ENCODE measurements around the gene MRPS9. TPM values are rescaled to one million over a fixed set of nuclear protein-coding genes. Genes with fewer than 3 reads are reported as not detected.

The MRPS9 gene
- total RNA-seq, 1 experiment from 2014 or later: 49.7 TPM

DNA sequence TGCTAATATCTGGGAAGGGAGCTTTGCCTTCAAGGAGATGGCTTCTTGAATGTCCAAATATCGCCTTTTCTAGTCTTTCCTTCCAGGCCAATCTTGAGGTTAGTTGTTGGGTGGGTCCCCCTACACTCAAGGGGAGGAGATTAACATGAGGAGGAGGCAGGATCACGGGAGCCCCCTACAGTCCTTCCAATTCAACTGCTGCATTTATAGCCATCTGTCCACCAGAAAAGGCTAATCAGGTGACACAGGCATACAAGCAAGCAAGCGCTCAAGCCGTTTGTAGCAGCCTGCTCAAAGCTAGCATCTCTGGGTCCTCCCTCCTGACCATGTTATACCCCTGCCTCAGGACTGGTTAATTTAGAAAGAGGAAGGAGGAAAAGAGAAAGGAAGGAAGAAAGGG lies 87.6 kb downstream of the MRPS9 start:
- H3K9me2 ChIP-seq (ENCODE audit: insufficient read depth): no peaks in the 10 kb centered on the region
- no peak overlapping the region for H3K27ac ChIP-seq (ENCODE audit: low read depth, low read length)
- peak overlapping the region; percentile 11; the same call in 1 of the 2 replicates for H3K4me2 ChIP-seq (ENCODE audit: low read length)
- no peak overlapping the region for H3K9ac ChIP-seq (ENCODE audit: low read length)
- no TSS peak for BruUV-seq (replicated peaks)
- H4K20me1 ChIP-seq (ENCODE audit: insufficient read depth): no peaks in the 10 kb centered on the region
- CTCF ChIA-PET: no interaction called here
- RAD21 ChIA-PET (ENCODE audit: low non-redundant PET in 1 of 2, low total read pairs in 2 of 2, uncharacterized antibody in 2 of 2, unreplicated experiment in 2 of 2): no interaction called here
- H3K36me3 ChIP-seq (ENCODE audit: control insufficient read depth in 1 of 2, insufficient read depth in 2 of 2, low read length in 2 of 2): no peaks in the 10 kb centered on the region
- H3K4me1 ChIP-seq (ENCODE audit: control insufficient read depth in 1 of 2, insufficient read depth in 2 of 2, low read length in 2 of 2): peaks cover 3 to 9% of the 10 kb centered on the region in 2 experiments; a peak in 2 of 4 replicates
- ATAC-seq: peak; percentile 94
- no peaks in the 10 kb centered on the region for H3K9me3 ChIP-seq (ENCODE audit: control insufficient read depth in 1 of 2, insufficient read depth in 1 of 2, low read depth in 1 of 2, low read length in 2 of 2)
- H3K27me3 ChIP-seq (ENCODE audit: insufficient read depth, low read length): no peaks in the 10 kb centered on the region
- TF ChIP-seq POLR2A (IDR thresholded peaks at IDR 0.05; ENCODE audit: borderline replicate concordance, extremely low read depth, insufficient read depth, insufficient read length) (no peak), EZH2phosphoT487 (IDR thresholded peaks at IDR 0.05; ENCODE audit: borderline replicate concordance) (no peak), CEBPB (IDR thresholded peaks at IDR 0.05; ENCODE audit: low read depth) (no peak), TCF7L2 (IDR thresholded peaks at IDR 0.05; ENCODE audit: borderline replicate concordance, extremely low read depth, insufficient read depth, insufficient read length) (no peak), ELF1 (IDR thresholded peaks at IDR 0.05; ENCODE audit: borderline replicate concordance, low read depth) (no peak), FOSL1 (IDR thresholded peaks at IDR 0.05; ENCODE audit: low read depth) (no peak), ZFX (IDR thresholded peaks at IDR 0.05) (no peak), ZNF274 (IDR thresholded peaks at IDR 0.05; ENCODE audit: low read depth, low read length) (no peak), POLR2AphosphoS5 (IDR thresholded peaks at IDR 0.05; ENCODE audit: low read depth, low read length) (no peak), SP1 (IDR thresholded peaks at IDR 0.05; ENCODE audit: low read depth) (no peak), JUND (IDR thresholded peaks at IDR 0.05) (no peak), EZH2 (IDR thresholded peaks at IDR 0.05) (no peak), RAD21 (IDR thresholded peaks at IDR 0.05; ENCODE audit: low read depth) (peak; percentile 18; the same call in 1 of the 2 replicates), SIN3A (IDR thresholded peaks at IDR 0.05; ENCODE audit: low read depth) (no peak)
- TF ChIP-seq, protein P1, sequence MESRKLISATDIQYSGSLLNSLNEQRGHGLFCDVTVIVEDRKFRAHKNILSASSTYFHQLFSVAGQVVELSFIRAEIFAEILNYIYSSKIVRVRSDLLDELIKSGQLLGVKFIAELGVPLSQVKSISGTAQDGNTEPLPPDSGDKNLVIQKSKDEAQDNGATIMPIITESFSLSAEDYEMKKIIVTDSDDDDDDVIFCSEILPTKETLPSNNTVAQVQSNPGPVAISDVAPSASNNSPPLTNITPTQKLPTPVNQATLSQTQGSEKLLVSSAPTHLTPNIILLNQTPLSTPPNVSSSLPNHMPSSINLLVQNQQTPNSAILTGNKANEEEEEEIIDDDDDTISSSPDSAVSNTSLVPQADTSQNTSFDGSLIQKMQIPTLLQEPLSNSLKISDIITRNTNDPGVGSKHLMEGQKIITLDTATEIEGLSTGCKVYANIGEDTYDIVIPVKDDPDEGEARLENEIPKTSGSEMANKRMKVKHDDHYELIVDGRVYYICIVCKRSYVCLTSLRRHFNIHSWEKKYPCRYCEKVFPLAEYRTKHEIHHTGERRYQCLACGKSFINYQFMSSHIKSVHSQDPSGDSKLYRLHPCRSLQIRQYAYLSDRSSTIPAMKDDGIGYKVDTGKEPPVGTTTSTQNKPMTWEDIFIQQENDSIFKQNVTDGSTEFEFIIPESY (IDR thresholded peaks at IDR 0.05; ENCODE audit: extremely low read depth, insufficient replicate concordance, low read length): no peak
- TF ChIP-seq, protein P2, sequence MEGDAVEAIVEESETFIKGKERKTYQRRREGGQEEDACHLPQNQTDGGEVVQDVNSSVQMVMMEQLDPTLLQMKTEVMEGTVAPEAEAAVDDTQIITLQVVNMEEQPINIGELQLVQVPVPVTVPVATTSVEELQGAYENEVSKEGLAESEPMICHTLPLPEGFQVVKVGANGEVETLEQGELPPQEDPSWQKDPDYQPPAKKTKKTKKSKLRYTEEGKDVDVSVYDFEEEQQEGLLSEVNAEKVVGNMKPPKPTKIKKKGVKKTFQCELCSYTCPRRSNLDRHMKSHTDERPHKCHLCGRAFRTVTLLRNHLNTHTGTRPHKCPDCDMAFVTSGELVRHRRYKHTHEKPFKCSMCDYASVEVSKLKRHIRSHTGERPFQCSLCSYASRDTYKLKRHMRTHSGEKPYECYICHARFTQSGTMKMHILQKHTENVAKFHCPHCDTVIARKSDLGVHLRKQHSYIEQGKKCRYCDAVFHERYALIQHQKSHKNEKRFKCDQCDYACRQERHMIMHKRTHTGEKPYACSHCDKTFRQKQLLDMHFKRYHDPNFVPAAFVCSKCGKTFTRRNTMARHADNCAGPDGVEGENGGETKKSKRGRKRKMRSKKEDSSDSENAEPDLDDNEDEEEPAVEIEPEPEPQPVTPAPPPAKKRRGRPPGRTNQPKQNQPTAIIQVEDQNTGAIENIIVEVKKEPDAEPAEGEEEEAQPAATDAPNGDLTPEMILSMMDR (IDR thresholded peaks at IDR 0.05 in 2 of 3, conservative IDR thresholded peaks at IDR 0.05 in 1 of 3; ENCODE audit: borderline replicate concordance in 1 of 3, insufficient read depth in 1 of 3, low read depth in 2 of 3, low read length in 2 of 3): peak in 2 of 3 experiments; percentile 41 to 57; a peak in 4 of 6 replicates
- peak; percentile 55 for DNase-seq (ENCODE audit: low read depth, low spot score)
- intact Hi-C loops (cut with micrococcal nuclease): no loop called here
- no peaks in the 10 kb centered on the region for H3K79me2 ChIP-seq (ENCODE audit: insufficient read depth, low read length)
- POLR2A ChIA-PET: no interaction called here
- H2AFZ ChIP-seq (ENCODE audit: low read depth, low read length, poor library complexity, severe bottlenecking): no peak overlapping the region
- H3K4me3 ChIP-seq (replicated peaks in 1 of 2; ENCODE audit: low read depth in 1 of 2, low read length in 2 of 2): no peak overlapping the region
